Adrenal gland (tissue), 12 donors: Measurements from ENCODE around the gene KDM7A. TPM values are rescaled to one million over a fixed set of nuclear protein-coding genes. Genes with fewer than 3 reads are reported as not detected.

Source experiments
- DNase-seq, 7 donors: peaks; one replicate each; pipeline ENCODE4 v3.0.0-alpha.2; 2019 to 2020
- H3K27ac ChIP-seq, 5 donors: fragments of 200-600 bp; sonication (generic) in 4 of 5; 1 replicate in 3 of 5; 2 replicates in 2 of 5; pipeline versions ENCODE4 v1.5.1 to v1.8.0; 2016 to 2020; ENCODE audit warnings: mild to moderate bottlenecking in 1 of 5
- H3K27me3 ChIP-seq: fragments of 200-600 bp; 2 replicates; pipeline ENCODE4 v1.8.0; 2021
- H3K36me3 ChIP-seq, 2 donors: fragments of 200-600 bp; replicated peaks in 1 of 2; 1 replicate in 1 of 2; 2 replicates in 1 of 2; pipeline versions ENCODE4 v1.5.1 to v1.8.0; 2018 to 2022
- H3K4me1 ChIP-seq, 2 donors: fragments of 200-600 bp; replicated peaks in 1 of 2; 1 replicate in 1 of 2; 2 replicates in 1 of 2; pipeline versions ENCODE4 v1.5.1 to v1.8.0; 2018 to 2021
- H3K4me3 ChIP-seq, 4 donors: fragments of 200-600 bp; sonication (generic) in 3 of 4; one replicate each; pipeline ENCODE4 v1.5.1; 2016 to 2018
- H3K9me3 ChIP-seq, 3 donors: fragments of 200-600 bp; sonication (generic) in 1 of 3; replicated peaks in 1 of 3; 1 replicate in 2 of 3; 2 replicates in 1 of 3; pipeline versions ENCODE4 v1.5.1 to v1.8.0; 2016 to 2021
- POLR2A ChIP-seq, 2 donors: fragments of 450-650 bp; IDR thresholded peaks; one replicate each; pipeline ENCODE4 v1.6.1; 2017; ENCODE audit warnings: antibody characterized with exemption in 2 of 2, mild to moderate bottlenecking in 2 of 2, moderate library complexity in 1 of 2
- WGBS, 4 donors: extraction: QIAGEN DNeasy Blood & Tissue Kit in 2 of 4; methylation state at CpG; one replicate each; pipeline versions ENCODE4 v1.1.5 to v1.1.7; 2013 to 2017; 5-methylcytosine and 5-hydroxymethylcytosine counted together
- intact Hi-C, 2 donors: fragments of 100-400 bp; cut with DNase I; formaldehyde crosslinking; loops; one replicate each; pipeline versions ENCODE4 v1.14.1 to v1.15.0; 2022 to 2023
- polyA plus RNA-seq, 3 donors: library from polyadenylated mRNA; stranded (reverse); fragments of 200-250 nt in 2 of 3; fragments of 350-450 nt in 1 of 3; fragmentation: Illumina TruSeq in 1 of 3; extraction: RNeasy Lipid Tissue Mini Kit (QIAGEN cat#74804) in 1 of 3; gene quantifications; one replicate each; pipeline ENCODE4 v1.2.3, GENCODE V29; 2013 to 2014
- total RNA-seq, 9 donors: library from RNA; depleted of rRNA in 4 of 9; stranded (reverse); fragments of >200 nt in 4 of 9; fragments of 120-200 nt in 1 of 9; fragmentation: NEBNext Ultra II Directional in 1 of 9; extraction: Animal tissue kit (Norgen Biotek cat#: 25700) in 1 of 9; gene quantifications; one replicate each; pipeline versions ENCODE4 v1.1.0 to v1.2.4, GENCODE V29; 2013 to 2023
- TF ChIP-seq, protein P1 (sequence below), 6 experiments: fragments of 450-650 bp in 4 of 6; fragments of 200-600 bp in 2 of 6; sonication (generic) in 1 of 6; IDR thresholded peaks; 1 replicate in 5 of 6; 2 replicates in 1 of 6; pipeline versions ENCODE4 v1.5.1 to v1.8.0; 2016 to 2021; ENCODE audit warnings: antibody characterized with exemption in 6 of 6, mild to moderate bottlenecking in 2 of 6, moderate library complexity in 1 of 6
- donor health status: healthy with polysubstance abuse.
- donor health status: Bipolar disorder and iron deficiency.
- donor health status: DM: yes; HTN: yes; CAD: no.
- donor health status: DM: no; HTN: no; CAD: no.
- donor health status: DM: no; HTN: no; CAD: no.
- donor health status: DM: yes; HTN: yes; CAD: no.

The KDM7A gene
- total and polyA plus RNA-seq, 12 donors, result 1.4 to 10.5 (median 4.7) TPM

DNA sequence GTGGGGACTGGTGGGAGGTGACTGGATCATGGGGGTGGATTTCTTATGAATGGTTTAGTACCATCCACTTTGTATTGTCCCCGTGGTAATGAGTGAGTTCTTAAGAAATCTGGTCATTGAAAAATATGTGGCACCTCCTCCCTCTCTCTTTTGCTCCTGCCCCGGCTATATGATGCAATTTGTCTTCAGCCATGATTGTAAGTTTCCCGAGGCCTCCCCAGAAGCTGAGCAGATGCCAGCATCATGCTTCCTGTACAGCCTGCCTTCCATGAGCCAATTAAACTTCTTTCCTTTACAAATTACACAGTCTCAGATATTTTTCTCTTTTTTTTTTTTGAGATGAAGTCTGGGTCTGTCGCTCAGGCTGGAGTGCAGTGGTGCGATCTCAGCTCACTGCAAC is 2.6 kb upstream of the KDM7A start:
- no peaks in the 10 kb centered on the region for H3K36me3 ChIP-seq
- no peak for TF ChIP-seq POLR2A (IDR thresholded peaks at IDR 0.05)
- TF ChIP-seq, protein P1, sequence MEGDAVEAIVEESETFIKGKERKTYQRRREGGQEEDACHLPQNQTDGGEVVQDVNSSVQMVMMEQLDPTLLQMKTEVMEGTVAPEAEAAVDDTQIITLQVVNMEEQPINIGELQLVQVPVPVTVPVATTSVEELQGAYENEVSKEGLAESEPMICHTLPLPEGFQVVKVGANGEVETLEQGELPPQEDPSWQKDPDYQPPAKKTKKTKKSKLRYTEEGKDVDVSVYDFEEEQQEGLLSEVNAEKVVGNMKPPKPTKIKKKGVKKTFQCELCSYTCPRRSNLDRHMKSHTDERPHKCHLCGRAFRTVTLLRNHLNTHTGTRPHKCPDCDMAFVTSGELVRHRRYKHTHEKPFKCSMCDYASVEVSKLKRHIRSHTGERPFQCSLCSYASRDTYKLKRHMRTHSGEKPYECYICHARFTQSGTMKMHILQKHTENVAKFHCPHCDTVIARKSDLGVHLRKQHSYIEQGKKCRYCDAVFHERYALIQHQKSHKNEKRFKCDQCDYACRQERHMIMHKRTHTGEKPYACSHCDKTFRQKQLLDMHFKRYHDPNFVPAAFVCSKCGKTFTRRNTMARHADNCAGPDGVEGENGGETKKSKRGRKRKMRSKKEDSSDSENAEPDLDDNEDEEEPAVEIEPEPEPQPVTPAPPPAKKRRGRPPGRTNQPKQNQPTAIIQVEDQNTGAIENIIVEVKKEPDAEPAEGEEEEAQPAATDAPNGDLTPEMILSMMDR (IDR thresholded peaks at IDR 0.05), result no peak
- no peaks in the 10 kb centered on the region for H3K9me3 ChIP-seq
- peaks cover 4 to 12% of the 10 kb centered on the region in 2 donors for H3K4me1 ChIP-seq
- H3K27me3 ChIP-seq, result peaks cover 8% of the 10 kb centered on the region
- 86 to 92% (median 88%) methylated on average over 5 of the region's 5 CpGs for WGBS, 4 donors
- intact Hi-C loops, result loop anchor here in 1 of 2 donors (5.0 kb wide), 1 partner anchor 148 kb away; no protein-coding TSS in a partner anchor
- H3K27ac ChIP-seq, result no peak overlapping the region
- DNase-seq, result no peak
- no peak overlapping the region for H3K4me3 ChIP-seq

DNA sequence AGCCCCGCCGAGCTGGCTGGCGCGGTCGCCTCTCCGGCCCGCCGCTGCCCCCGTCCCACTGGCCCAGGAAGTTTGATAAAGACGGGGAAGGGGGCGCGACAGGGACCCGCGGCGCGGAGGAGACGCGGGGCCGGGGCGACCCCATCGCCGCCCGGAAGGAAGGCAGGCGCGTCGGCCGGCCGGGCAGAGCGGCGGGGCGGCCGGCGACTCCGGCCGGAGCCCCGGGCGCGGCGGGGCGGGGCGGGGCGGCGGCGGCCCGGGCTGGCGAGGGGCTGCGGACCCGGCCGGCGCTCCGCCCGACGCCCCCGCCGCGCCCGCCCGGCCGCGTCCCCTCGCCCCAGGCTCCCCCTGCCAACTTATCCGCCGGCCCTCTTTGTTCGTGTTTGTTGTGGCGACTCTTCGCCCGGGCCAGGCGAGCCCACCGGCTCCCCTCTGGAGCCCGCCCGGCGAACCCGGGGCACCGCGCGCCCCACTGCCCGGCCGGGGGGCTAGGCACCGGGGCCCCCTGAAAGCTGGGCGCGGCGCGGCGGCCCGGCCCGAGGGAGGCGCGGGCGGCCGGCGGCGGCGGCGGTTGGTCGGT is 571 bp downstream of the KDM7A start:
- Histone ChIP-seq H3K4me1 (peaks cover 4 to 15% of the 10 kb centered on the region in 2 donors), H3K27ac (peak overlapping the region; percentile 72 to 98 (median 97)), H3K9me3 (no peaks in the 10 kb centered on the region), H3K4me3 (peak overlapping the region; percentile 48 to 94 (median 67)), H3K36me3 (no peaks in the 10 kb centered on the region), H3K27me3 (no peaks in the 10 kb centered on the region)
- DNase-seq, result peak in 2 of 7 donors; percentile 20 to 34
- WGBS, 4 donors, result 0% methylated on average over 4 to 94 of the region's 95 CpGs
- intact Hi-C loops, result loop anchor here in 1 of 2 donors (5.0 kb wide), 1 partner anchor 151 kb away; no protein-coding TSS in a partner anchor
- TF ChIP-seq, protein P1 (IDR thresholded peaks at IDR 0.05), result no peak
- no peak for TF ChIP-seq POLR2A (IDR thresholded peaks at IDR 0.05)

DNA sequence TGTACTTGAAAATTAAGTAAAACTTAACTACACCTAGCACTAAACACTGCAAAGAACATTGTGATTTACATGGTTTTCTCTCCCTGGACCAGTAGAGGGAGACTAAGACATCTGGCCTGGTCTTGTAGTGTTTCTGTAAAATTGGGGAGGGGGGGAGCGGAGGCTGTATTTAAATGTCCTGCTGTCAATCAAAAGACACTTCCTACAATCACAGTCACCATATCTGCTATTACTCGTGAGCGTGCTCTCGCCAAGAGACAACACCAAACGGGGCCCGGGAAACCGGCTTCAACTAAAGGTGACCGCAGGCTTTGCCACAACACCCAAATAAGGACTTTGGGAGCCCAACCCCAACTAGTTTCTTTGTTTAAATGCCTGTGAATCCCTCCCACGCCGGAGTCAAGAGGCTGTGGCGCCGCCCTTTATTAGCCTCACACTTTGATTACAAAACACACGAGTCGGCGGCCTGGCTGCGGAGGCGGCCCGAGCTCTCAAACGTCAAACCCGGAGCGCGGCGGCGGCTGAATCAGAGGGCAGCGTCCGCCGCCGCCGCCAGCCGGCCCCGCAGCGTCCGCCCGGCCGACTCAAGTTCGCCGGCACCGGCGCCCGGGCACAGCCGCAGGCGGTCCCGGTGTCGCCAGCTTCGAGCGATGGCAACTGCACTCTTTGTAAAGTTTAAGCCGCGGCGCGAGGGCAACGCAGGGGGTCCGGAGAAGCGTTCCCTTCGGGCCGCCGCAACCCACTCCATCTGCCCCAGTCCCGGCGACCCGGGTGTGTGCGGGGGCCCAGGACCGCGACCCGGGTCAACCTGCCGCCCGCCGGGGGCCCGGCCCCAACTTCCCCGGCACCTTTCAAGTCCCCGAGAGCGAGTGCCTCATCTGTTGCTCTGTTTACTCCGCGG is 1.3 kb downstream of the KDM7A start:
- H3K4me3 ChIP-seq, result peak overlapping the region; percentile 48 to 94 (median 67)
- H3K27me3 ChIP-seq, result no peaks in the 10 kb centered on the region
- H3K4me1 ChIP-seq, result peaks cover 4 to 15% of the 10 kb centered on the region in 2 donors
- TF ChIP-seq, protein P1 (IDR thresholded peaks at IDR 0.05), result peak; percentile 65 to 93 (median 78)
- TF ChIP-seq POLR2A (IDR thresholded peaks at IDR 0.05), result peak; percentile 94
- 0 to 1% (median 0%) methylated on average over 12 to 72 of the region's 72 CpGs; no CpG with 5 or more reads in 1 of the 4 donors for WGBS, 4 donors
- DNase-seq, result peak; percentile 80 to 95 (median 89)
- H3K36me3 ChIP-seq, result no peaks in the 10 kb centered on the region
- no peaks in the 10 kb centered on the region for H3K9me3 ChIP-seq
- H3K27ac ChIP-seq, result peak overlapping the region; percentile 72 to 98 (median 97)
- intact Hi-C loops, result loop anchor here in 1 of 2 donors (5.0 kb wide), 1 partner anchor 152 kb away; no protein-coding TSS in a partner anchor

DNA sequence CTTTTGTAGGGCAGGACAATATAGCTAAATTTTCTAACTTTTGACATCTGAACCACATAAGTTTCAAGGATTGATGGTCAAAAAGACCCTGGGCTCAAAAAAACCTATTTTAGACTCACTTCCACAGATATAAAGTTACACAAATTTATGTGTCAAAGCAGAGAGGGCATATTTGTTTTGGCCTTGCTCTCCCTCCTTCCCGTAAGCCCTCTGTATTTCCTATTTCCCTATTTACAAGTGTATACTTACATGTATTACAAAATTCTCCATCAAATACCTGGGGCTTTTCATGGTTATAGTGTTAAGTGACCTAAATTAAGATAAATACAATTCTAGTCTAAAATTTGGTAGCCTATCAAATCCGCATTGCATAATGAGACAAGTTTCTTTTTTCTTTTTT is 2.6 kb downstream of the KDM7A start:
- TF ChIP-seq, protein P1 (IDR thresholded peaks at IDR 0.05), result no peak
- no peak for TF ChIP-seq POLR2A (IDR thresholded peaks at IDR 0.05)
- 75 to 93% (median 87%) methylated on average over 2 of the region's 2 CpGs for WGBS, 4 donors
- intact Hi-C loops, result no loop called here
- peaks cover 4 to 15% of the 10 kb centered on the region in 2 donors for H3K4me1 ChIP-seq
- no peak overlapping the region for H3K27ac ChIP-seq
- H3K36me3 ChIP-seq, result no peaks in the 10 kb centered on the region
- H3K27me3 ChIP-seq, result no peaks in the 10 kb centered on the region
- no peak overlapping the region for H3K4me3 ChIP-seq
- H3K9me3 ChIP-seq, result no peaks in the 10 kb centered on the region
- DNase-seq, result no peak
